ENCODE results near the gene CCDC91. TPM values are rescaled to one million over a fixed set of nuclear protein-coding genes. Genes with fewer than 3 reads are reported as not detected.

Gene CCDC91
- total RNA-seq, 1 donor from 2014 or later: 46.3 TPM

DNA sequence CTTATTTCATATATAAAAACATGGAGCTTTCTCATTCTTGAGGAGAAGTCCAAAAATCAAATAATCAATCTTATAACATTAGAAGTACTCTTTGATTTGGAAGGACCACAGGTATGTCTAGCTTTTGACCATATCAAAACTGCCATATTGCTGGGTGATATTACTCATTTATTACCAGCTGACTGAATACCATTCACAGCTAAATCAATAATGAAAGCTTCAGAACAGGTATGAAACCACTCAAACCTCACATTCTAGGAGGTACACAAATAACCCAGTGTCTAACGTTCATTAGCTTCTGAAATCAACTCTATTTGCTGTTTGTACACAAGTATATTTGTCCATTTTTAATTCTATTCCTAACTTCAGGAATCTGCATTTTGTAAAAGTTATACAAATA, 16.8 kb upstream of the CCDC91 start:
- intact Hi-C loops (cut with micrococcal nuclease): no loop called here
- ATAC-seq (ENCODE audit: low read depth): no peak
- H3K4me1 Mint-ChIP-seq: no peaks in the 10 kb centered on the region
- DNase-seq: no peak
- H3K27me3 Mint-ChIP-seq: no peaks in the 10 kb centered on the region
- ChIA-PET CTCF (no interaction called here), POLR2A (no interaction called here)
- H3K4me3 Mint-ChIP-seq: no peak overlapping the region
- TF ChIP-seq, protein P1, sequence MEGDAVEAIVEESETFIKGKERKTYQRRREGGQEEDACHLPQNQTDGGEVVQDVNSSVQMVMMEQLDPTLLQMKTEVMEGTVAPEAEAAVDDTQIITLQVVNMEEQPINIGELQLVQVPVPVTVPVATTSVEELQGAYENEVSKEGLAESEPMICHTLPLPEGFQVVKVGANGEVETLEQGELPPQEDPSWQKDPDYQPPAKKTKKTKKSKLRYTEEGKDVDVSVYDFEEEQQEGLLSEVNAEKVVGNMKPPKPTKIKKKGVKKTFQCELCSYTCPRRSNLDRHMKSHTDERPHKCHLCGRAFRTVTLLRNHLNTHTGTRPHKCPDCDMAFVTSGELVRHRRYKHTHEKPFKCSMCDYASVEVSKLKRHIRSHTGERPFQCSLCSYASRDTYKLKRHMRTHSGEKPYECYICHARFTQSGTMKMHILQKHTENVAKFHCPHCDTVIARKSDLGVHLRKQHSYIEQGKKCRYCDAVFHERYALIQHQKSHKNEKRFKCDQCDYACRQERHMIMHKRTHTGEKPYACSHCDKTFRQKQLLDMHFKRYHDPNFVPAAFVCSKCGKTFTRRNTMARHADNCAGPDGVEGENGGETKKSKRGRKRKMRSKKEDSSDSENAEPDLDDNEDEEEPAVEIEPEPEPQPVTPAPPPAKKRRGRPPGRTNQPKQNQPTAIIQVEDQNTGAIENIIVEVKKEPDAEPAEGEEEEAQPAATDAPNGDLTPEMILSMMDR (IDR thresholded peaks at IDR 0.05): no peak
- peaks cover 4% of the 10 kb centered on the region for H3K9me3 Mint-ChIP-seq
- H3K36me3 Mint-ChIP-seq (ENCODE audit: low read depth): no peaks in the 10 kb centered on the region
- H3K27ac Mint-ChIP-seq: no peak overlapping the region

DNA sequence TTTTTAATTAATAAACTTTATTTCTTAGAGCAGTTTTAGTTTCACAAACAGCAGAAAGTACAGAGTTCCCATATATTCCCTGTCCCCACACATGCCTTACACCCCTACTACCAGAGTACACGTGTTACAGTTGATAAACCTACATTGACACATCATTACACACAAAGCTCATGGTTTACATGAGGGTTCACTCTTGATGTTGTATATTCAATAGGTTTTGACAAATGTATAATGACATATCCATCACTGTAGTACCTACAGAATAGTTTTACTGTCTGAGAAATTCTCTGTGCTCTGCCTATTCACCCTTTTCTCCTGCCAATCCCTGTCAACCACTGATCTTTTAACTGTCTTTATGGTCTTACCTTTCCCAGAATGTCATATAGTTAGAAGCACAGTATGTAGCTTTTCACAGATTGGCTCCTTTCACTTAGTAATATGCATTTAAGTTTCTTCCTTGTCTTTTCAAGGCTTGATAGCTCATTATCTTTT, 15.1 kb upstream of the CCDC91 start:
- H3K27ac Mint-ChIP-seq: no peak overlapping the region
- no peaks in the 10 kb centered on the region for H3K27me3 Mint-ChIP-seq
- ATAC-seq (ENCODE audit: low read depth): no peak
- H3K36me3 Mint-ChIP-seq (ENCODE audit: low read depth): no peaks in the 10 kb centered on the region
- DNase-seq: no peak
- TF ChIP-seq, protein P1 (IDR thresholded peaks at IDR 0.05): no peak
- CTCF ChIA-PET: no interaction called here
- intact Hi-C loops (cut with micrococcal nuclease): no loop called here
- H3K4me1 Mint-ChIP-seq: no peaks in the 10 kb centered on the region
- H3K9me3 Mint-ChIP-seq: peaks cover 4% of the 10 kb centered on the region
- H3K4me3 Mint-ChIP-seq: no peak overlapping the region
- POLR2A ChIA-PET: no interaction called here

DNA sequence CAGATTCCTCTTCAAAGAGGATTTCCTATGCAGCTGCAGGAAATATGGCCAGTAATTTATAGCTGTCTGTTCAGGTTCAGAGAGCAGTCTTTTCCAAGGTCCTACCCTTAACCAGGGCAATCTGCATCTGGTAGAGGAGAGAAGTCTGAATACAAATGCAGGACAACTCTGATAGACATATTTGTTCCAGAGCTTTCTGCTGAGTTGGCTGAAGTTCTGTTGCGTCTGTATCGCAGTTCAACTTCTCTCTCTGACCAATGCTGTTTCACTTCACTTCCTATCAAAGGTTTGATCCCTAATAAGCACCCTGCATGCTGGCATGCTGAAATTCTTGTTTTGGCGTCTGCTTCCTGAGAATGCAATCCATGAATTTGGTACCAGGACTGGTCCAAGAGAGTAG, 14.0 kb upstream of the CCDC91 start:
- no peak overlapping the region for H3K27ac Mint-ChIP-seq
- DNase-seq: no peak
- peaks cover 4% of the 10 kb centered on the region for H3K9me3 Mint-ChIP-seq
- peaks cover 2% of the 10 kb centered on the region for H3K27me3 Mint-ChIP-seq
- POLR2A ChIA-PET: no interaction called here
- no peak for ATAC-seq (ENCODE audit: low read depth)
- H3K4me3 Mint-ChIP-seq: no peak overlapping the region
- CTCF ChIA-PET: no interaction called here
- H3K36me3 Mint-ChIP-seq (ENCODE audit: low read depth): no peaks in the 10 kb centered on the region
- H3K4me1 Mint-ChIP-seq: no peaks in the 10 kb centered on the region
- intact Hi-C loops (cut with micrococcal nuclease): no loop called here
- TF ChIP-seq, protein P1 (IDR thresholded peaks at IDR 0.05): no peak

DNA sequence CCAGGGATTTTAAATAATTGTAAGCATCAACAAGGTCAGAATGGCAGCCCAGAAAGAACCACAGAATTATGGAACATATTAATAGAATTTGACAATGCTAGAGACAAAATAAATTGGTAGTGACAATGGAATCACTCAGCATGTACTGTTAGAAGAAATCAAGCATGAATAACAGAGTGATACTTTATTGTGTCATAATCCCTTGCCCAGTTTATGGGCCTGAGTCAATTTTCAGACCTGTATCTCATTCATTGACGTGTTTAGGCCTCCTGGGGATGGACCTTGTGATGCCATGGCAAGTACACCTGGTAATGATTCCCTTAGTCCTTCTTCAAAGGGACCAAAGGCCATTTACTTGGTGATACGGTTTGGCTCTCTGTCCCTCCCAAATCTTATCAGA, 12.8 kb upstream of the CCDC91 start:
- Mint-ChIP-seq H3K4me1 (no peaks in the 10 kb centered on the region), H3K4me3 (no peak overlapping the region), H3K9me3 (peaks cover 4% of the 10 kb centered on the region), H3K27me3 (peaks cover 7% of the 10 kb centered on the region), H3K27ac (no peak overlapping the region), H3K36me3 (ENCODE audit: low read depth) (no peaks in the 10 kb centered on the region)
- POLR2A ChIA-PET: no interaction called here
- intact Hi-C loops (cut with micrococcal nuclease): no loop called here
- CTCF ChIA-PET: no interaction called here
- TF ChIP-seq, protein P1 (IDR thresholded peaks at IDR 0.05): no peak
- no peak for DNase-seq
- no peak for ATAC-seq (ENCODE audit: low read depth)

DNA sequence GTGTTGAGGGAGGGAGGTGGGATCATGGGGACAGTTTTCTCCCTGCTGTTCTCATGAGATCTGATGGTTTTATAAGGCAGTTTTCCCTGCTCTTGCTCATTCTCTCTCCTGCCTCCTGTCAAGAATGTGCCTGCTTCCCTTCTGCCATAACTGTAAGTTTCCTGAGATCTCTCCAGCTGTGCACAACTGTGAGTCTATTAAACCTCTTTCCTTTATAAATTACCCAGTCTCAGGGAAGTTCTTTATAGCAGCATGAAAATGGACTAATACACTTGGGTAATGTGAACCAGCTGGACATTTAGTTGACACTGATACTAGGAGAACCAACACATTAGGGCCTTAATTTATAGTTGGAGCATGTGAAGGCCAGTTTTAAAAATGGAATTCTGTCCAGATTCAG, 12.4 kb upstream of the CCDC91 start:
- H3K27me3 Mint-ChIP-seq: peaks cover 7% of the 10 kb centered on the region
- DNase-seq (no peak), ATAC-seq (ENCODE audit: low read depth) (no peak)
- TF ChIP-seq, protein P1 (IDR thresholded peaks at IDR 0.05): no peak
- CTCF ChIA-PET: no interaction called here
- intact Hi-C loops (cut with micrococcal nuclease): no loop called here
- POLR2A ChIA-PET: no interaction called here
- no peak overlapping the region for H3K4me3 Mint-ChIP-seq
- H3K36me3 Mint-ChIP-seq (ENCODE audit: low read depth): no peaks in the 10 kb centered on the region
- no peaks in the 10 kb centered on the region for H3K4me1 Mint-ChIP-seq
- H3K27ac Mint-ChIP-seq: no peak overlapping the region
- H3K9me3 Mint-ChIP-seq: peaks cover 4% of the 10 kb centered on the region

All from activated B cell treated with CpG ODN at 0.5 μM for 24 hours (primary cell).